Upper lobe of right lung (tissue), 1 donor: Measurements from ENCODE around the gene MED15. TPM values are rescaled to one million over a fixed set of nuclear protein-coding genes. Genes with fewer than 3 reads are reported as not detected.
A peak's percentile ranks its signal among the peaks of the same experiment; 100 is the strongest.
"Not testable (repeated sequence)": the region's sequence is repeated elsewhere in the genome, so short reads cannot be mapped to it uniquely, and the experiment has no call there.

Source experiments
- ATAC-seq: fragments of 200-7000 bp; cut with Tn5 transposase; one replicate; pipeline ENCODE4 v1.9.1; 2020; ENCODE audit warnings: mild to moderate bottlenecking, moderate library complexity
- DNase-seq: peaks from one replicate; pipeline ENCODE4 v3.0.0-alpha.2; 2020
- H3K27ac ChIP-seq: fragments of 200-600 bp; one replicate; pipeline ENCODE4 v1.8.0; 2022
- H3K27me3 ChIP-seq: fragments of 200-600 bp; one replicate; pipeline ENCODE4 v1.8.0; 2022; ENCODE audit warnings: mild to moderate bottlenecking
- H3K36me3 ChIP-seq: fragments of 200-600 bp; one replicate; pipeline ENCODE4 v1.8.0; 2022
- H3K4me1 ChIP-seq: fragments of 200-600 bp; one replicate; pipeline ENCODE4 v1.8.0; 2022
- H3K4me3 ChIP-seq: fragments of 200-600 bp; one replicate; pipeline ENCODE4 v1.8.0; 2022; ENCODE audit warnings: mild to moderate bottlenecking
- H3K9me3 ChIP-seq: fragments of 200-600 bp; one replicate; pipeline ENCODE4 v1.8.0; 2022
- intact Hi-C: fragments of 100-400 bp; cut with DNase I; formaldehyde crosslinking; loops from one replicate; pipeline ENCODE4 v1.11.0; 2022
- total RNA-seq: library from RNA; stranded (reverse); fragmentation: NEBNext Ultra II Directional; extraction: Animal tissue kit (Norgen Biotek cat#: 25700); gene quantifications from one replicate; pipeline ENCODE4 v1.2.1, GENCODE V29; 2021
- TF ChIP-seq, protein P1 (sequence below): fragments of 200-600 bp; IDR thresholded peaks from one replicate; pipeline ENCODE4 v1.8.0; 2022; ENCODE audit warnings: antibody characterized with exemption
- donor health status: DM: no; HTN: yes; CAD: no; lungs with severe emphysema.

The MED15 gene
- total RNA-seq, 1 donor from 2014 or later: 96.9 TPM

DNA sequence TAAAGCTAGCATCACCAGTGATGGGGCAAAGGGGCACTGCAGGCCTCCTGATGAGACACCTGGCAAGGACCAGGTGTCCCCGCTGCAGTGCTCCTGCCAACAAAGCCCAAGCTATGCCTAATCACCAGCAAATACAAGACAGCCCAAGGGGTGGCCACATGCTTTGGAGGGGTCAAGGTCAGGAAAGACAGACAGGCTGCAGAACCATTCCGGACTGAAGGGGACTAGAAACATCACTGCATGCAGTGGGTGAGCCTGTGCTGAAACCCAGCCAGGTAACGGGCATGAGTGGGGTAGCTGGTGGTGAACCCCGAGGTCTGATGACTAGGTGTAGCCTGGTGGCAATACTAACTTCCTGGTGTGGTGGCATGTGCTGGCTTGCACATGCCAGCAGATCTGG is 111.1 kb downstream of the MED15 start:
- TF ChIP-seq, protein P1, sequence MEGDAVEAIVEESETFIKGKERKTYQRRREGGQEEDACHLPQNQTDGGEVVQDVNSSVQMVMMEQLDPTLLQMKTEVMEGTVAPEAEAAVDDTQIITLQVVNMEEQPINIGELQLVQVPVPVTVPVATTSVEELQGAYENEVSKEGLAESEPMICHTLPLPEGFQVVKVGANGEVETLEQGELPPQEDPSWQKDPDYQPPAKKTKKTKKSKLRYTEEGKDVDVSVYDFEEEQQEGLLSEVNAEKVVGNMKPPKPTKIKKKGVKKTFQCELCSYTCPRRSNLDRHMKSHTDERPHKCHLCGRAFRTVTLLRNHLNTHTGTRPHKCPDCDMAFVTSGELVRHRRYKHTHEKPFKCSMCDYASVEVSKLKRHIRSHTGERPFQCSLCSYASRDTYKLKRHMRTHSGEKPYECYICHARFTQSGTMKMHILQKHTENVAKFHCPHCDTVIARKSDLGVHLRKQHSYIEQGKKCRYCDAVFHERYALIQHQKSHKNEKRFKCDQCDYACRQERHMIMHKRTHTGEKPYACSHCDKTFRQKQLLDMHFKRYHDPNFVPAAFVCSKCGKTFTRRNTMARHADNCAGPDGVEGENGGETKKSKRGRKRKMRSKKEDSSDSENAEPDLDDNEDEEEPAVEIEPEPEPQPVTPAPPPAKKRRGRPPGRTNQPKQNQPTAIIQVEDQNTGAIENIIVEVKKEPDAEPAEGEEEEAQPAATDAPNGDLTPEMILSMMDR: no peak
- no peak overlapping the region for H3K27ac ChIP-seq
- DNase-seq (no peak), ATAC-seq (no peak)
- no peaks in the 10 kb centered on the region for H3K36me3 ChIP-seq
- H3K27me3 ChIP-seq: no peaks in the 10 kb centered on the region
- intact Hi-C loops: no loop called here
- no peaks in the 10 kb centered on the region for H3K4me1 ChIP-seq
- no peak overlapping the region for H3K4me3 ChIP-seq
- H3K9me3 ChIP-seq: no peaks in the 10 kb centered on the region

DNA sequence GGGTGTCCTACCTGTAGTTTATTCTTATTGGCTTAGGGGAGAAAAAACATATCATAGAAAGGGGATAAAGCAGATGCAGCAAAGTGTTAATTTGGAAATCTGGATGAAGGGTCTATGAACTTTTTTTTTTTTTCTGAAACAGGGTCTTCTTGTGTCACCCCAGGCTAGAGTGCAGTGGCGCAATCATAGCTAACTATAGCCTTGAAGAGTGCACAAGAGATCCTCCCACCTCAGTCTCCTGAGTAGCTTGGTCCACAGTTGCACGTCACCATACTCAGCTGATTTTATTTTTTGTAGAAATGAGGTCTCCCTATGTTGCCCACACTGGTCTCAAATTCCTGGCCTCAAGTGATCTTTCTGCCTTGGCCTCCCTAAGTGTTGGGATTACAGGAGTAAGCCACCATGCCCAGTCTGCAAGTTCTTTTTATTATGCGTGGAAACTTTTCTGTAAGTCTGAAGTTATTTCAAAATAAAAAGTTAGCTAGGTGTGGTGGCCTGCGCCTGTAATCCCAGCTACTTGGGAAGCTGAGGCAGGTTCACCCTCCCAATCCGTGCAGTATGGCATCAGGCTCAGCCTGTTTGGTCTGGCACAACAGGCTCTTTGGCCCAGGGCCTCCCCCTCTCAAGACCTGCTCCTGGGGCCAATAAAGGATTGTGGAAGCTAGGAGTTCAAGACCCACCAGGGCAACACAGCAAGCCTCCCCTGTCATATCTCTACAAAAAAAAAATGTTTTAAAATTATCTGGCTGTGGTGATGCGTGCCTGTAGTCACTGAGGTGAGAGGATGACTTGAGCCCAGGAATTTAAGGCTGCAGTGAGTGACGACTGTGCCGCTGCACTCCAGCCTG is 111.9 kb downstream of the MED15 start:
- Histone ChIP-seq H3K27ac (no peak overlapping the region), H3K9me3 (no peaks in the 10 kb centered on the region), H3K36me3 (no peaks in the 10 kb centered on the region), H3K4me1 (no peaks in the 10 kb centered on the region), H3K27me3 (no peaks in the 10 kb centered on the region), H3K4me3 (no peak overlapping the region)
- no peak for ATAC-seq
- TF ChIP-seq, protein P1: no peak
- DNase-seq: no peak
- intact Hi-C loops: no loop called here

DNA sequence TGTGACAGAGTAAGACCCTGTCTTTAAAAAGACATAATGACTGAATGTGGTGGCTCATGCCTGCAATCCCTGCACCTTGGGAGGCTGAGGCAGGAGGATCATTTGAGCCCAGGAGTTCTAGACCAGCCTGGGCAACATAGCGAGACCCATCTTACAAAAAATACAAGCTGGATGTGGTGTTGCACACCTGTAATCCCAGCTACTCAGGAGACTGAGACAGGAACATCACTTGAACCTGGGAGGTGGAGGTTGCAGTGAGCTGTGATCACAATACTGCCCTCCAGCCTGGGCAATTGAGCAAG is 112.4 kb downstream of the MED15 start:
- H3K27ac ChIP-seq, H3K4me3 ChIP-seq, ATAC-seq, H3K4me1 ChIP-seq, intact Hi-C loops, H3K9me3 ChIP-seq, DNase-seq, H3K27me3 ChIP-seq, H3K36me3 ChIP-seq: not testable (repeated sequence)

DNA sequence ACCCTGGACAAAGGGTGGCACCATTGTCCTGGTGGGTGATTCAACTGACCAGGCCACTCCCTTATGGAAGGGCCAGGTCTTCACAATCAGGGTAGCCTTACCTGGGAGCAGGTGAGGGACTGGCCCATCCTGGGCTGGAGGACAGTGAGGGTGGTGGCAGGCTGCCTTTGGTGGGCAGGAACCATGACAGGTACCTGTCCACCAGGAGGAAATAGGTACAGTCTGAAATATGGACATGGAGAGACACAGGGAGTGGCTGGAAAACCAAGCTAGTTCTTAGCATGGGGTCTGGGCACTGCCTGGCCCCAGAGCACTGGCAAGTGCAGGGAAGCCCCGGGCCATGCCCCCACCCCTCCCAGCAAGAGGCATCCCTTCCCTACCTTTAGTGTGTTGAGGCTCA is 113.8 kb downstream of the MED15 start:
- TF ChIP-seq, protein P1: no peak
- Histone ChIP-seq H3K9me3 (no peaks in the 10 kb centered on the region), H3K27me3 (no peaks in the 10 kb centered on the region), H3K4me1 (no peaks in the 10 kb centered on the region), H3K4me3 (no peak overlapping the region), H3K36me3 (no peaks in the 10 kb centered on the region), H3K27ac (no peak overlapping the region)
- DNase-seq: no peak
- intact Hi-C loops: no loop called here
- ATAC-seq: peak; percentile 13

DNA sequence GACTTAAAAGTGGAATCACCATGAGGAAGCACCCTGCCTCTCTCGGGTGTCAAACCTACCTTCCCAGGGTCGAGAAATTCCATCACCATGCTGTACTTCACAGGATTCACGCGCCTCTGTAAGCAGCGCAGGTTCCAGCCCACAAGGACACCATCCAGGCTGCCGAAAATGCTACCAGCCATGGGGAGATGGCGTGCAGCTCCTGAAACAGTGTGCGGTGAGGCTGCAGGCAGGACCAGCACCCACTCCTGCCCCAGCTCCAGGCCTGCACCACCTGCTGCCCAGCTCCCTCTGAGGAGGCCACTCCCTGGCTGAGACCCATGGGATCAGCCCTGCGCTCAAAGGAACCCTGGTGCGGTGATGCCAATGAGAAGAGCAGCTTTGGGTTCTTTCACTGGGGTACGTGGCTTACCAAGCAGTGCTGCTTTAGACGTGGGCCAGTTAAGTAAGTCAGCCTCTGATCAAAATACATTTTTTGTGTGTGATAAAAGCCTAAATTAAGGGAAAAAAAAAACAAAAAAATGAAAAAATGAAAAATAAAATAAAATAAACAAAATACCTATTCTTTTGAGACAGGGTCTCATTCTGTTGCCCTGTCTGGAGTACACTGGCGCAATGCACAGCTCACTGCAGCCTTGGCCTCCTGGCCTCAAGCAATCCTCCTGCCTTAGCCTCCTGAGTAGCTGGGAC is 115.4 kb downstream of the MED15 start:
- no peaks in the 10 kb centered on the region for H3K9me3 ChIP-seq
- ATAC-seq (no peak), DNase-seq (no peak)
- H3K4me3 ChIP-seq: no peak overlapping the region
- TF ChIP-seq, protein P1: no peak
- no peaks in the 10 kb centered on the region for H3K27me3 ChIP-seq
- intact Hi-C loops: no loop called here
- no peaks in the 10 kb centered on the region for H3K4me1 ChIP-seq
- H3K36me3 ChIP-seq: no peaks in the 10 kb centered on the region
- H3K27ac ChIP-seq: no peak overlapping the region

DNA sequence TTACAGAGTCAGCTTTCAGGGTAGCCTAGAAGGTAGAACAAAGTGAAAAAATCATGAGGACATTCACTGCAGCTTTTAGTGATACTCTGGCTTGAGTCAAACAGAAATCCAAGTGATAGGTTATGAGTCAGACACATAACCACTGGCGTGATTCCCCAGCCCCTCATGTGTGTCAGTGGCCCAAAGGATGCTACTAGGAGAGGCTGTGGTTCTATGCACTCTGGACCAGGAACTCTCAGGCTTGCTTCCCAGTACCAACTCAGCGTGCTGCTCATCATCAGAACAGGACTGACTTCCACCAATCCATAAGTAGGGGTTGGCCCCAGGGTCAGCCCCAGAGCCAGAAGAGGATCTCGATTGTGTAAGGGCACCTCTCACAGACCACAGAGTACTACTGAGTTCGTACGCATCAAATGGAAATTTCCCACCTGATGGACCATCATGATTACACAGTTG is 116.8 kb downstream of the MED15 start:
- Histone ChIP-seq H3K27me3 (no peaks in the 10 kb centered on the region), H3K9me3 (no peaks in the 10 kb centered on the region), H3K27ac (no peak overlapping the region), H3K36me3 (no peaks in the 10 kb centered on the region), H3K4me3 (no peak overlapping the region), H3K4me1 (no peaks in the 10 kb centered on the region)
- intact Hi-C loops: no loop called here
- TF ChIP-seq, protein P1: no peak
- ATAC-seq: no peak
- DNase-seq: no peak
